ENCODE data around the gene CEP20.

CEP20 gene

DNA sequence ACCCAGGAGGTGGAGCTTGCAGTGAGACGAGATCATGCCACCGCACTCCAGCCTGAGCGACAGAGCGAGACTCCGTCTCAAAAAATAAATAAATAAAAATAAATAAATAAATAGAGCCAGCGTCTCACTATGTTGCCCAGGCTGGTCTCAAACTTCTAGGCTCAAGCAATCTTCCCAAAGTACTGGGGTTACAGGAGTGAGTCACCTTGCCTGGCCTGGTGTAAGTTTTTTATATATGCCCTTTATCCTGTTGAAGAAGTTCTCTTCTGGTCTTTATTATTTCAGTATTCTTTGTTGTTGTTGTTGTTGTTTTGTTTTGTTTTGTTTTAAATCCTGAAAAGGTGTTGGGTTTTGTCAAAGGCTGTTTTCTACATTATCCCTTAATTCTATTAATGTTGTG lies 30.9 kb upstream of the CEP20 start:
- TF ChIP-seq, protein P1, sequence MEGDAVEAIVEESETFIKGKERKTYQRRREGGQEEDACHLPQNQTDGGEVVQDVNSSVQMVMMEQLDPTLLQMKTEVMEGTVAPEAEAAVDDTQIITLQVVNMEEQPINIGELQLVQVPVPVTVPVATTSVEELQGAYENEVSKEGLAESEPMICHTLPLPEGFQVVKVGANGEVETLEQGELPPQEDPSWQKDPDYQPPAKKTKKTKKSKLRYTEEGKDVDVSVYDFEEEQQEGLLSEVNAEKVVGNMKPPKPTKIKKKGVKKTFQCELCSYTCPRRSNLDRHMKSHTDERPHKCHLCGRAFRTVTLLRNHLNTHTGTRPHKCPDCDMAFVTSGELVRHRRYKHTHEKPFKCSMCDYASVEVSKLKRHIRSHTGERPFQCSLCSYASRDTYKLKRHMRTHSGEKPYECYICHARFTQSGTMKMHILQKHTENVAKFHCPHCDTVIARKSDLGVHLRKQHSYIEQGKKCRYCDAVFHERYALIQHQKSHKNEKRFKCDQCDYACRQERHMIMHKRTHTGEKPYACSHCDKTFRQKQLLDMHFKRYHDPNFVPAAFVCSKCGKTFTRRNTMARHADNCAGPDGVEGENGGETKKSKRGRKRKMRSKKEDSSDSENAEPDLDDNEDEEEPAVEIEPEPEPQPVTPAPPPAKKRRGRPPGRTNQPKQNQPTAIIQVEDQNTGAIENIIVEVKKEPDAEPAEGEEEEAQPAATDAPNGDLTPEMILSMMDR (IDR thresholded peaks at IDR 0.05), result no peak

DNA sequence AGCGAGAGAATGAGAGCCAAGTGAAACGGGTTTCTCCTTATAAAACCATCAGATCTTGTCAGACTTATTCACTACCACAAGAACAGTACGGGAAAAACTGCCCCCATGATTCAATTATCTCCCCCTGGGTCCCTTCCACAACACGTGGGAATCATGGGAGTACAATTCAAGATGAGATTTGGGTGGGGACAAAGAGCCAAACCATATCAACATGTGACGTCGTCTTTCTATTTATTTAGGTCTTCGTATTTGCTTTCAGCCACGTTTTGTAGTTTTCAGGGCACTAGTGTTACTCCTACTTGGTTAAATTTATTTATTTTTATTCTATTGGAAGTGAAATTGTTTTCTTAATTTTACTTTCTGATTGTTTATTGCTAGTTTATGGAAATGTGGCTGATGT lies 27.9 kb upstream of the CEP20 start:
- TF ChIP-seq, protein P1 (IDR thresholded peaks at IDR 0.05), result no peak

DNA sequence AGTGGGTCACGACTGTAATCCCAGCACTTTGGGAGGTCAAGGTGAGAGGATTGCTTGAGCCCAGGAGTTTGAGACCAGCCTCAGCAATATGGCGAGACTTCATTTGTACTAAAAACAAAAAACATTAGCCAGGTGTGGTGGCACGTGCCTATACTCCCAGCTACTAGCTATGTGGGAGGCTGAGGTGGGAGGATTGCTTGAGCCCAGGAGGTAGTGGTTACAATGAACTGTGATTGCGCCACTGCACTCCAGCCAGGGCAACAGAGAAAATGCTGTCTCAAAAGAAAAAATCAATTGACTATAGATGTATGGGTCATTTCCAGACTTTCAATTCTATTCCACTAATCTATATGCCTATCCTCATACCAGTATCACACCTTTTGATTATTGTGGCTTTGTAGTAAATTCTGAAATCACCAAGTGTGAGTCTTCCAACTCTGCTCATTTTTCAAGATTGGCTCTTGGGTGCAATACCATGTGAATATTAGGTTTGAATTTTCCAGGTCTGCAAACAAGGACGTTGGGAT lies 27.2 kb upstream of the CEP20 start:
- TF ChIP-seq, protein P1 (IDR thresholded peaks at IDR 0.05), result no peak

DNA sequence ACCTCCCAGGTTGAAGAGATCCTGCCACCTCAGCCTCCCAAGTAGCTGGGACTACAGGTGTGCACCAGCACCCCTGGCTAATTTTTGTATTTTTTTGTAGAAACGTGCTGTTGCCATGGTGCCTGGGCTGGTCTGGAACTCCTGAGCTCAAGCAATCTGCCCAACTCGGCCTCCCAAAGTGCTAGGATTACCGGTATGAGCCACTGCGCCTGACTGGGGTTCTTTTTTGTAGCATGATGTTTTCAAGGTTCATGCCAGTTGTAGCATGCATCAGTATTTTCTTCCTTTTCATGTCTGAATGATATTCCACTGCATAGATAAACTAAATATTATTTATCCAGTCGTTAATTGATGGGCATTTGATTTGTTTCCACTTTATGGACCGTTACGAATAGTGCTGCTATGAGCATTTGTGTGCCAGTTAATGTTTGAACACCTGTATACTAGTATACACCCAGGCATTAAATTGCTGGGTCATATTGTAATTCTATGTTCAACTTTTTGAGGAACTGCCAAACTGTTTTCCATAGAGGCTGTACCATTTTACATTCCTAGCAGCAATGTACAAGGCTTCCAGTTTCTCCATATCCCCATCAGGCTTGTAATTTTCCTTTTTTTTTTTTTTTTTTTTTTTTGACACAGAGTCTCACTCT lies 24.8 kb upstream of the CEP20 start:
- TF ChIP-seq, protein P1 (IDR thresholded peaks at IDR 0.05), result no peak

DNA sequence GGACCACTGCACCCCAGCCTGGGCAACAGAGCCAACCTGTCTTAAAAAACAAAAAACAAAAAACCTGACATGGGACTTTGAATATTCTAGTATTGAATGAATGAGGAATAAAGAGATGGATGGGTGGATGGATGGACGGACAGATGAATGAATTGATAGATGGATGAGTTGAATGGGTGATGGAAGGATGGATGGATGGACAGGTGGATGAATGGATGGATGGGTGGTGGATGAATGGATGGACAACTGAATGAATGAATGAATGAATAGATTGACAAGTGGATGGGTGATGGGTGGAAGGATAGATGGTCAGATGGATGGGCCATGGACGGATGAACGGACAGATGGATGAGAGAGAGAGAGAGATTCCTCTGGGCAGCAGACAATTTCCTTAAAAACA lies 22.8 kb upstream of the CEP20 start:
- TF ChIP-seq, protein P1 (IDR thresholded peaks at IDR 0.05), result no peak

DNA sequence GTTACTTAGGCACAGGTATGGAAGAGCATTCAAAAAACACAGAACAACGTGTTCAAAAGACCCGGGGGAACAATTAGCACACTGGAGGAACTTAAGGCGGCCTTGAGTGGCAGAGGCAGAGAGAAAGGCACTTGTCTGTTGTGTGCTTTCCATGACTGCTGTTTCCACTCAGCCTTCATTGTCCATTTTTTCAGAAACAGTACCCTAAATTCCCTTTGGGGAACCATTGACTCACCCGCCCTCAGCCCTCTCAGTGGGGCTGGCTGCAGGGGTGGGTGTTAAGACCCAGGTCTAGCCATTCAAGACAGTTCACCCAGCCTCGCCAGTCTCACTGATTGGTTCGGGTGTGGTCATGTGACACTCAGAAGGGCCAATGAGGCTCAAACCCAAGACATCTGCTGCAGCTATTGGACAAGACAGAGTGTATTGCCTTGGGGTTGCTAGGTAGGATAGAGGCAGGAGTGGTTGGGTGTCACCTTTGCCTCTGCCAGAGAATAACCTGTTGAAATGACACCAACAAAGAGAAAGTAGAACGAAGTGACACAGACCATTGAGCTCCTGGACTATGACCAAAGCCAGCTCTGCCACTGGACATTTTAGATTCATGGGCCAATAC lies 19.6 kb upstream of the CEP20 start:
- TF ChIP-seq, protein P1 (IDR thresholded peaks at IDR 0.05), result no peak

DNA sequence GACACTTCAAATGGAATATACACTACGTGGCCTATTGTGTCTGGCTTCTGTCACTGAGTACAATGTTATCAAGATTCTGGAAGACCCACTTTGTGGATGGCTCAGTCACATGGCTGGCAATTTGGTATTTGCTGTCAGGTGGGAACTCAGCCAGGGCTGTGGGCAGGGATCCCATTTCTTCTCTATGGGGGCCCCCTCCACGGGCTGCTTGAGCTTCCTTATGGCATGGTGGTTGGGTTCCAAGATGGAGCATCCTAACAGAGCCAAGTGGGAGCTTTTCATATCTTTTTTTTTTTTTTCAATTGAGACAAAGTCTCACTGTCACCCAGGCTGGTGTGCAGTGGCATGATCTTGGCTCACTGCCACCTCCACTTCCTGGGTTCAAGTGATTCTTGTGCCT lies 18.0 kb upstream of the CEP20 start:
- TF ChIP-seq, protein P1 (IDR thresholded peaks at IDR 0.05), result no peak
